GF-D8 (cell line): ENCODE data around the gene PRKRIP1.
"Not testable (repeated sequence)": the region's sequence is repeated elsewhere in the genome, so short reads cannot be mapped to it uniquely, and the experiment has no call there.

ENCODE experiments used
- DNase-seq: peaks from one replicate; lab custom pipeline; 2025; lab: John Stamatoyannopoulos, UW

Gene PRKRIP1

DNA sequence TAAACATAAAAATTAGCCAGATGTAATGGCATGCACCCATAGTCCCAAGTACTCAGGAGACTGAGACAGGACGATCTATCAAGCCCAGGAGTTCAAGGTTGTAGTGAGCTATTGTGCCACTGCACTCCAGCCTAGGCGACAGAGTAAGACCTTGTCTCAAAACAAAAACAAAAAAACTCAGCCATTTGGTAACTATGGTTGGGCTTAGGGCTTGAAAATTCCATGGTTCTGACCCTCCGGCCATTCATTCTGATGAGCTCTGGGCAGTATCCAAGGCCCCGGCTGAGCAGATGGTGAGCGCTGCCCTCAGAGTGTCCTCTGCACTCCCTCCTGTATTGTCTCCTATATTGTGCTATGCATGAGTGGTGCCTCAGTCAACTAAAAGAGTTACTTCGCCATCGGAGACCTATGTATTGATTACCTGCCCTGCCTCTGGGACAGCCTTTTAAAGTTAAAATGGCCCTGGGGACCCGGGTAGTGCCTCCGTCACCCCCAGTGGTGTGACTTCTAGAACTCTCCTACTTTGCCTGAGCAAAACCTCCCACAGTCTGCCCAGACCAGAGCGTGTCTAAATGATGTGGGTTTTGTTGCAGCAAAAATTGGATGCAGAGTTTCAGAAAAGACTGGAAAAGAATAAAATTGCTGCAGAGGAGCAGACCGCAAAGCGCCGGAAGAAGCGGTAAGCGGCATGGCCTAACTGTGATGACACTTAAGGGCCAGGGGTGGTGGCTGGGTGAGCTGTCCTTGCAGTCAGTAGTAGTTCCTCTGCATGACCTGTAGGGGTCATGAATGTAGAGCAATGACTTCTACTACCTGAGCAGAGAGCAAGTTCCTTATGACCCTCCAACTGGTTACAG, 8.1 kb downstream of the PRKRIP1 start:
- peak; percentile 42 for DNase-seq

DNA sequence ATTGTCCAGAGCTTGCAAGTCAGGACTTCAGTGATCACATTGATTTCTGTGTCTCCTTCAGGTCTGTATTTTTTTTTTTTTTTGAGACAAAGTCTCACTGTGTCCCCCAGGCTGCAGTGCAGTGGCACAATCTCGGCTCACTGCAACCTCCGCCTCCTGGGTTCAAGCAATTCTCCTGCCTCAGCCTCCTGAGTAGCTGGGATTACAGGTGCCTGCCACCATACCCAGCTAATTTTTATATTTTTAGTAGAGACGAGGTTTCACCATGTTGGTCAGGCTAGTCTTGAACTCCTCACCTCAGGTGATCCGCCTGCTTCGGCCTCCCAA, 8.7 kb downstream of the PRKRIP1 start:
- not testable (repeated sequence) for DNase-seq

- no peak for DNase-seq
These were observed 11.7 kb downstream of the PRKRIP1 start for GRCh38 chr7:102407910-102408309.

DNA sequence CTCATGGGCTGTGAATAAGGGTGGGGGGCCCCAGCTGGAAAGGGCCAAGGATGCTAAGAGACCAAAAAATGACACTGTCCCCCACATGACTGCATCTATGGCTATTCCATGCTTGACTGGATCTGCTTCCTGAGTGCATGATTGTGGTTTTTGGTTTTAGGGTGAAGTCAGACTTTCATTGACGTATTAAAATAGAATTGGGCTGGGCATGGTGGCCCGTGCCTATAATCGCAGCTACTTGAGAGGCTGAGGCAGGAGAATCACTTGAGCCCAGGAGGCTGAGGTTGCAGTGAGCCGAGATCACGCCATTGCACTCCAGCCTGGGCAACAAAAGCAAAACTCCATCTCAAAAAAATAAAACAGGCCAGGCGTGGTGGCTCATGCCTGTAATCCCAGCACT, 12.4 kb downstream of the PRKRIP1 start:
- DNase-seq, result not testable (repeated sequence)

DNA sequence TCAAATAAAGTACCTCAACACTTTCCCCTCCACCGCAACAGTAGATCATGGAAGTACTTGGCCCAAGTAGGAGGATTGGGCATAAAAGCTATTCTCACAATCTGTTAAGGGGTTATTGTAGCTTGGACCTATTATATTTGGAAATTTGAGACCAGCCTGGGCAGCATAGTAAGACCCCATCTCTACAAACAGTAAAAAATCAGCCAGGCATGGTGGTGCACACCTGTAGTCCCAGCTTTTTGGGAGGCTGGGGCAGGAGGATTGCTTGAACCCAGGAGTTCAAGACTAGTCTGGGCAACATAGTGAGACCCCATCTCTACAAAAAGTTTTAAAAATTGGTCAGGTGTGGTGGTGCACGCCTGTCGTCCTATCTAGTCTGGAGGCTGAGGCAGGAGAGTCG, 13.2 kb downstream of the PRKRIP1 start:
- DNase-seq, result no peak

DNA sequence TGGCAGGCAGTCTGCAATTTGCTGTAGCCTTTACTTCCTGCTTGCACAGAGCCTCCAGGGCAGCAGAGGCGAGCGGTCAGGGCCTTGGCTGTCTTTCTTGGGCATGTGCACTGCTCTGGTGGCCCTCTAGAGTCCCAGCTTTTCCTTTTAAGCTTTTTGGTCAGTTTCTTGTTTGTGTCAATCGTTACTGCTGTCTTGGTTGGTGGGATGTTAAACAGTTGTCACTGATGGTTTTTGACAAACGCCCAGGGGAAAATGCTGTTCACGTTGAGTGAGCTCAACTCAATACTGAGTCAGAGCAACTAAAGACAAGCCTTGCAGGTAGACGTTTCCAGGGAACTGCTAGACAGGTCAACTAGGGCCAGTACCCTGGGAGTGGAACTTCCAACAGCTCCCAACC, 14.0 kb downstream of the PRKRIP1 start:
- no peak for DNase-seq

DNA sequence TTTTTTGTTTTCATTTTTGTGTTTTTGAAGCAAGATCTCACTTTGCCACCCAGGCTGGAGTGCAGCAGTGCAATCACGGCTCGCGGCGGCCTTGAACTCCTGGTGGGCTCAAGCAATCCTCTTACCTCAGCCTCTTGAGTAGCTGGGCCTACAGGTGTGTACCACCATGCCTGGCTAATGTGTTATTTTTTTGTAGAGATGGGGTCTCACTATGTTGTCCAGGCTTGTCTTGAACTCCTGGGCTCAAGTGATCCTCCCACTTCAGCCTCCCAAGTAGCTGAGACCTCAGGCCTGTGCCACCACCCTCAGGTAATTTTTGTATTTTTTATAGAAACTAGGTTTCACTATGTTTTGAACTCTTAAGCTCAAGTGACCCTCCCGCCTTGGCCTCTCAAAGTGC, 14.8 kb downstream of the PRKRIP1 start:
- DNase-seq, result no peak

DNA sequence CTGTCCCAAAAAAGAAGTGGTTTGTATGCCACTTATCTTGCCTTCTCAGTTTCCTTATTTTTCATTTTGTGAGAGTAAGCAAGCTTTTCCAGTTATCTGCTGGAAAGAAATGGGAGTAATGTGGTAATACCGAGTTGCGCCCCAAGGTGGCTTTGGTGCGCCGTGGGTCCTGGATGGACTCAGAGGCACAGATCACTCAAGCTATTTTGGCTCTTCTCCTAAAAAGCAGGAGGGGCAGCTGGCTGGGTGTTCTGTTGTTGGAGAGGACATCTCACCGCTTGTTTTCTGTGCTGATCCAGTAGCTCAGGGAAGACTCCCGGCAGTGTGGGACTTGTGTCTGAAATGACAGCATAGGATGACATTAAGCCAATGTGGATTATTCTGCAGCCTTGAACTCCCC, 16.4 kb downstream of the PRKRIP1 start:
- no peak for DNase-seq

DNA sequence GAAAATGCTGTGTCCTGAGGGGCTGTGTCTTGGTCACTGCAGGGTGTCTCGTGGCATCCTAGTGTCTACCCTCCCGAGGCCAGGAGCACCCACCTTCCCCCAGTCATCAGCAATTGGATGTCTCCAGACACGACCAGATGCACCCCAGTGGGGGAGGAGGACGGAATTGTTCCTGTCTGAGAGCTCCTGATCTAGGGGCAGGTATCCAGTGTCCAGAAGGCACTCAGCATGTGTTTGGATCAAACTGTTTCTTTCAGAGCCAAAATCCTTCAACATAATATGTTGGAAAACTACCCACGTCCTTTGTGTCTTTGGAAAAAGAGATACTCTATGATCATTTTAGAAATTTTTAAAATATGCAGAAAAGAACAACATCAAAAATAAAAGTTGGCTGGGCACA, 16.9 kb downstream of the PRKRIP1 start:
- DNase-seq, result no peak

GRCh38 chr7:102413611-102414010, 17.4 kb downstream of the PRKRIP1 start:
- no peak for DNase-seq

DNA sequence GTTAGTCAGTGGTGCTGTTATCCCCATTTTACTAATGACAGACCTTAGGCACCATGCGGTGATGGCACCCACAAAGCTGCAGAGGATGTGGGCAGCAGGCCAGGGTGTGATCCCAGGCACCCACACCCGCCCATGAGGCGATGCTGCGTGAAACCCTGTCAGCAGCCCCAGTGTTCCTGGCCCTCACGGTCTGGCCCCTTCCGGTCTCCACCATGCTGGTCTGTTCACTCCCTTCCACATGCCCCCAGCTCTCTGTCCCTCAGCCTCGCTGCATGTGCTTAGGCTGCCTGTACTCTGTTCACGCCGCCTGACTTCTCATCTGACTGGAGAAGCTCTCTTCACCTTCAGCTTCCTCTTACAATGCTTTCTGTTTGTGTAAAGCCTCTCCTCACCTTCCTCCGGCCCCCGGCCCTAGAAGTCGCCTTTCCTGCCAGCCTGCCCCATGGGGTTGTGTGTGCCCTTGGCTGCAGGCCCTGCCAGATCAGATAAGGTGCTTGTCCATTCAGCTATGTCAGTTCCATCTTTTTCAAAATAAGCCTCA, 19.6 kb downstream of the PRKRIP1 start:
- no peak for DNase-seq

DNA sequence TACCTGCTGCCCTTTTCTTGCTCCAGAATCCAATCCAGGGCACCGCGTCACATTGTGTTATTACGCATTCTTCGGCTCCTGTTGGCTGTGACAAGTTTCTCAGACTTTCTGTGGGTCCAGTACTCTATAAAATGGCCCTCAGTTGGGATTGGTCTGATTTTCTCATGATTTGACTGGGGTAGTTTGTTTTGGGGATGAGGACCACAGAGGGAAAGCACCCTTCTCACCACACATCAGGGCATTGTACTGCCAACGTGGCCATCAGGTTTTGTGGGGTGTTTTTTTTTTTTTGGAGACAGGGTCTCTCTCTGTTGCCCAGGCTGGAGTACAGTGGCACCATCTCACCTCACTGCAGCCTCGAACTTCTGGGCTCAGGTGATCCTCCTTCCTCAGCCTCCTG, 20.2 kb downstream of the PRKRIP1 start:
- DNase-seq, result no peak

GRCh38 chr7:102417105-102417504, 20.9 kb downstream of the PRKRIP1 start:
- no peak for DNase-seq

- DNase-seq, result no peak
These were observed 22.4 kb downstream of the PRKRIP1 start for GRCh38 chr7:102418592-102418991.

GRCh38 chr7:102421706-102422240, 25.6 kb downstream of the PRKRIP1 start:
- DNase-seq, result no peak

GRCh38 chr7:102424129-102424551, 28.0 kb downstream of the PRKRIP1 start:
- DNase-seq, result no peak

DNA sequence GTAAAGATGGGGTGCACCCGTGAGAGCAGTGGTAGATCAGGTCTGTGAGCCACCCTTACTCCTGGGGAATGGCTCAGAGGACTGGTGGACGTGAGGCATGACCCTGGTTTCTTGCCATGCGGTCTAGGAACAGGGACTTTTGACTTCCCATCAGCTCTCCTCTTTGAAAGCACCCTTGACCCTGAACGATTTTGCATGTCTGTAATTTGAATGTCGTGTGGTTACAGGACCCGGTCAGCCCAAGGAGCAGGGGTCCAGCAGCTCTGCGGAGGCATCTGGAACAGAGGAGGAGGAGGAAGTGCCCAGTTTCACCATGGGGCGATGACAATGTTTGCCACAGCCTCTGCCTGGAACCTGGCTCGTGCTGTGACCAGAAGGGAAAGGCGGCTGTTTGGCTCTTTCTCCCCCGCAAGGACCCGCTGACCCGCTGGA, 28.6 kb downstream of the PRKRIP1 start:
- no peak for DNase-seq

DNA sequence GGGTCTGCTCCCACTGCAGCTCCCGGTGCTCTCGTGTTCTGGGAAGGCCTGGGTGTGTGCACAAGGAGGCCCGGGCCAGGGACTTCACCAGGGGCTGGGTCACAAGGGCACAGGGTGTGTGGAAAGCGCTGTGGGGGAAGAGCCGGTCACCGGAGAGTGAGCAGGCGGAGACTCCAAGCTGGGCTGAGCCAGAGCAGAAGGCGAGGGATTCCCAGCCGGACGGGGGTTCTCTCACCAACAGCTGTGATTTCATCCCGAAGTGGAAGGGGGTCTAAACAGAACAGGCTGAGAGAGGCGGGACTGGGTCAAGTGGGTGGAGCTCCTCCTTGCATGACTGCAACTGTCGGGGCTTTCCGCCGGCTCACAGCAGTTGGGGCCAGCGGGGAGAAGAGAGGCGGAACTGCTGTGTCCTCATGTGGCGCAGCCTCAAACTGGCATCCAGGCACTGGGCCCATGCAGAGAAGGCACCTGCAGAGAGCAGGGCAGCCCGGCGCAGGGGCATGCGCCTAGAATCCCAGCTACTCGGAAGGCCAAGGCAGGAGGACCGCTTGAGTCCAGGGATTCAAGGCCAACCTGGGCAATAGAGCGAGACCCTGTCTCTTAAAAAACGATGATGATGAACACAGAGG, 29.6 kb downstream of the PRKRIP1 start:
- DNase-seq, result no peak

DNA sequence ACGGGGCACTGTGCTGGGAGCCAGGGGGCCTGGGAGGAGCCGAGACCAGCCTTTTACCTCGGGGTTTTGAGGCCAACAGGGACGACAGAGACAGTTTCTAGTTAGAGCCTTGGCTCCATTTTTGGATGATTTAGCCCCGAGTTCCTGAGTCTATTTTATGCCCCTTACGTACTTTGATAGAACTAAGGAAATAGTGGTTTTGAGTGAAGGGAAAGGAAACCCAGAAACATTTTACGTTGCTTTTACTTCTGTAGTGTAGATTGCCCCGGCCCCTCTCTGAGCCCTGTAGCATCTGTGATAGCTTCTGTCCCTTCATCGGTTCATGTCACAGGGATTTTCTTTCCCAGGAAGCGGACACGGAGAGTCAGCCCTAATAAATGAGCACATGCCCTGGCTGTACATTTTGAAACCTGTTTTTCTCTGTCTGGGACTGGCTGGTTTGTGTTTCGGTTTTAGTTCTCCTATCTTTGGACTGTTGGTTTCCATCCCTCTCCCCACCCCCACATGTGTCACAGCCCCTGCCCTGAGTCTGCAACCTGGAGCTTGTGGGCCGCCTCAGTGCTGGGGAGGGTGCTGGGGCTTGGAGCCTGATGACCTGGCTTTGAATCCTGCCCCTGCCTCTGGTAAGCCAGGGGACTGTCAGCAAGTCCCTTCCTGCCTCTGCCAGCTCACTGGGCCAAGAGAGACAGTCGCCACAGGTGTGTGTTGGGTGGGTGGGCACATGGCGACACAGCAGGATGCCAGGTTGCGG, 30.3 kb downstream of the PRKRIP1 start:
- no peak for DNase-seq

DNA sequence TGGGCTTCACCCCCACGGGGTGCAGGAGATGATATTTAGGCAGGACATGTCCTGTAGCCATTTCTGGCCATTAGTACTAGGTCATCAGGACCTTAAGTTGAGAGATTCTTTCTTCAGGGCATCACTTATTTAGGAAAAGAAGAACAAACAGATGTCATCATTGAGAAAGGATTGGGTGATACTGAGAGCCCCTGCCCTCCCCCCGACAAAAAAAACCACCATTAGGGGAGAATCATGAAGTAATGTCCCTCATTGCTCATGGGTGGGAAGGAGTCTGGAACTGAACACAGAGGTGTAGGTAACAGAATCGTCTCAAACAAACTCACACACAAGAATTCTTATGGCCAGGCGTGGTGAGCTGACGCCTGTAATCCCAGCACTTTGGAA, 30.8 kb downstream of the PRKRIP1 start:
- no peak for DNase-seq

DNA sequence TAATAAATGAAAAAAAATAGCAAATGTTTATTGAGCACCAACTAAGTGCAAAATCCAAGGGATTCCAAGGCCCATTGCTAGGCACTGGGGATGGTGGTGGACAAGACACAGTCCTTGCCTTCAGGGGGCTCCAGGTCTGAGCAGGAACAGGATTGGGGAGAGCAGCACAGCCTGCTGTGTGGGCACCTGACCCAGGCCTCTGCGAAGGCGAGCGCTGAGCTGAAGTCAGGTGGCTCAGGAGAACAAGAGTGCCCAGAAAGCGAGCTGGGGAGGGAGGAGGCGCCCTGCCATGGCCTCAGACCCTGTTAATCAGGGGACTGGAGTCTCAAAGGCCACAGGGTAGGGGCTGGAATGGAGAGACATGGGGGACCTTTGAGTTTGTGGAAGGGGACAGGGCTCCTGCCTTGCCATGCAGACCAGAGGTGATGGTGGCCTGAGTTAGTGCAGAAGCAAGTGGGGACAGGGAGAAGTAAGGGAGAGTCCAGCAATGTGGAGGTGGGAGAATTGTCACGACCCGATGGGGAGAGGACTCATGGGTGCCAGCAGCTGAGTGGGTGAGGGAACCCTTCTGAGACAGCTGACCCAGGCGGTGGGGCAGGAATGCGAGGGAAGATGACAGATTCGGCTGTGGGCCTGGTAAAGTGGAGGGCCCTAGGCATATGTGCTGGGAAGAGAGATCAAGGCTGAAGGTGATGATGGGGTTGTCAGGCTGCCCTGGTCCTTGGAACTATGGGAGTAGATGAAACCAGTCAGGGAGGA, 33.2 kb downstream of the PRKRIP1 start:
- no peak for DNase-seq
